ENCODE results near the gene ACSL1. TPM values are rescaled to one million over a fixed set of nuclear protein-coding genes. Genes with fewer than 3 reads are reported as not detected.

The ACSL1 gene
- total RNA-seq, 1 donor = 26.2 TPM

DNA sequence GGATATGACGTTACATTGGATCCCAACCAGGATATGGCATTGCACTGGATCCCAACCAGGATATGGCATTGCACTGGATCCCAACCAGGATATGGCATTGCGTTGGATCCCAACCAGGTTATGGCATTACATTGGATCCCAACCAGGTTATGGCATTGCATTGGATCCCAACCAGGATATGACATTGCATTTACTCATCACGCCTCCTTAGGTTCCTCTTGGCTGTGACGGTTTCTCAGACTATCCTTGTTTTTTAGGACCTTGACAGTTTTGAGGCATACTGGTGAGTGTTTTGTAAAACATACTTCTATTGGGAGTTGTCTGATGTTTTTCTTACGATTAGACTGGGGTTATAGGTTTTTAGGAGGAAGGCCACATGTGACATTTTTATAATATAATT lies 5.4 kb upstream of the ACSL1 start:
- no peak for DNase-seq (ENCODE audit: low read depth)
- TF ChIP-seq, protein P1, sequence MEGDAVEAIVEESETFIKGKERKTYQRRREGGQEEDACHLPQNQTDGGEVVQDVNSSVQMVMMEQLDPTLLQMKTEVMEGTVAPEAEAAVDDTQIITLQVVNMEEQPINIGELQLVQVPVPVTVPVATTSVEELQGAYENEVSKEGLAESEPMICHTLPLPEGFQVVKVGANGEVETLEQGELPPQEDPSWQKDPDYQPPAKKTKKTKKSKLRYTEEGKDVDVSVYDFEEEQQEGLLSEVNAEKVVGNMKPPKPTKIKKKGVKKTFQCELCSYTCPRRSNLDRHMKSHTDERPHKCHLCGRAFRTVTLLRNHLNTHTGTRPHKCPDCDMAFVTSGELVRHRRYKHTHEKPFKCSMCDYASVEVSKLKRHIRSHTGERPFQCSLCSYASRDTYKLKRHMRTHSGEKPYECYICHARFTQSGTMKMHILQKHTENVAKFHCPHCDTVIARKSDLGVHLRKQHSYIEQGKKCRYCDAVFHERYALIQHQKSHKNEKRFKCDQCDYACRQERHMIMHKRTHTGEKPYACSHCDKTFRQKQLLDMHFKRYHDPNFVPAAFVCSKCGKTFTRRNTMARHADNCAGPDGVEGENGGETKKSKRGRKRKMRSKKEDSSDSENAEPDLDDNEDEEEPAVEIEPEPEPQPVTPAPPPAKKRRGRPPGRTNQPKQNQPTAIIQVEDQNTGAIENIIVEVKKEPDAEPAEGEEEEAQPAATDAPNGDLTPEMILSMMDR (IDR thresholded peaks at IDR 0.05; ENCODE audit: insufficient read depth, low read length) = no peak
- no peak overlapping the region for H3K4me3 ChIP-seq (ENCODE audit: low read depth, low read length)

DNA sequence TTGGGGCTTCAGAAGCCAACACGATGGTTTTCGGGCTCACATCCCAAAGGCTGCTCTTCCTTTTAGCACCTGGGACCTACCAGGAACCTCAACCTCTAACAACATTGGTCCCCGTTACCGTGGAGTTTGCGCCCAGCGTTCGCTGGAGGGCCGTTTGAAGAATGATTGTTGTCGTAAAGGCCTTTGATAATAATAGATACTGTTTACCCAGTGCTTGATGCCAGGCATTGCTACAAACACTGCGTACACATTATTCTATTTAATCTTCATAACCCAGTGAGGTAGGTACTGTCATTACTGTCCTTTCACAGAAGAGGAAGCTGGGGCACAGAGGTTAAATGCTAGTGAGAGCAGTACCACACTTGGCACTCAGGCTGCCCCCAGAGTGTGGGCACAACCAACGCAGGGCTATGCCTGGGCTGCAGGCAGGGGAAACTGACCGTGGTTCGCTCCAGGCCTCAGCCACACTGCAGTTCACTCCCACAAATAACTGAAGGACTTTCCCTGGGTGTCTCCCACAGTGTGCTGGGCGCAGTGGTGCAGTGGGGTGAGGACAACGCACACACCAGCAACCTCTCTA lies 1.0 kb upstream of the ACSL1 start:
- TF ChIP-seq, protein P1 (IDR thresholded peaks at IDR 0.05; ENCODE audit: insufficient read depth, low read length) = no peak
- DNase-seq (ENCODE audit: low read depth) = no peak
- H3K4me3 ChIP-seq (ENCODE audit: low read depth, low read length) = peak overlapping the region; percentile 68

DNA sequence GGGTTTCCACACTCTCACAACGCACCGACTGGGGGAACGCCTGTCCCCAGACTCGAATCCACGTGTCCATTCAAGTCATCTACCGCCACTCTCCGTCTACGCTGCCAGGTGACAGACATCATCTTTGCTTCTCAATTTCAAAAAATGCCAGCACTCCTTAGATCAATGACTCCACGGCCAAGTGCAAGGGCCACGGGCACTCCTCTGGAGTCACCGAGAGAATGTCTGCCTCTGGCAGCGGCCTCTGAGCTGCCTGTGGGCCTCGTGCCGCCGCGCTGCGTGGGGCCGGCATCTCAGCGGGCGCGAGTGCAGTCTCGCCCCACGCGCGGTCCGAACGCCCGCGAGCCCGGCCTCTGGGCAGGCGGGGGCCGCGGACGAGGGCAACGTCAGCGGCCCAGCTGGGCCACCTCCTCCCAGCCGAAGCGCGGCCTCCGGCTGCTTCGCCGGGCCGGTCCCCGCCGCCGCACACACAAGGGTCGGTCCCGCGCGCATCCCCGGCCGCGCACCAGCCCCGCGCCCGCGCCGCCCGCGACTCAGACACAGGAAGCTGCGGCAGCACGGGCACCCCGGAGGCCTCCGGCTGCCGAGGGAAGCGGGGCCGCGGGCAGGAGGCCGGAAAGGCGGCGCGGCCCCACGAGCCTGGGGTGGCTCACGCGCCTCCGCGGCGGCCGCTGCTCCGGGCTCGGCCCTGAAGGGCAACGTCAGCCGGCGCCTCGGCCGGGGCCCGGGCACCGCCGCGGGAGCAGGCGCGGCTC lies 450 bp downstream of the ACSL1 start:
- H3K4me3 ChIP-seq (ENCODE audit: low read depth, low read length) = peak overlapping the region; percentile 81
- TF ChIP-seq, protein P1 (IDR thresholded peaks at IDR 0.05; ENCODE audit: insufficient read depth, low read length) = no peak
- DNase-seq (ENCODE audit: low read depth) = peak; percentile 22

DNA sequence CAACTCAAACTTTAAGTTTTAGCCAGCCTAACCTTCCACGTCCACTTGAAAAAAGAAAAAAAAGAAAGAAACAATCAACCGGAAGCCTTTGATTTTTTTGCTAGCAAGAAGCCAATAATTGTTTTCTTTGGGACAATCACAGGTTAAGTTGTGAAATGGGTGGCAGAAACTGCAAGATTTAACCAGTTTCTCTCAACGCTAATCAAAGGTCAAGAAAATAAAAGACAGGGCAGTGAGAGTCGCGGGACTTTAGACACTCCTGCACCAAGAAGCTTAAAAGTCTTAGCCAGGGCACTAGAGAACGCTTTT lies 1.0 kb downstream of the ACSL1 start:
- H3K4me3 ChIP-seq (ENCODE audit: low read depth, low read length) = peak overlapping the region; percentile 81
- DNase-seq (ENCODE audit: low read depth) = peak; percentile 22
- TF ChIP-seq, protein P1 (IDR thresholded peaks at IDR 0.05; ENCODE audit: insufficient read depth, low read length) = no peak

DNA sequence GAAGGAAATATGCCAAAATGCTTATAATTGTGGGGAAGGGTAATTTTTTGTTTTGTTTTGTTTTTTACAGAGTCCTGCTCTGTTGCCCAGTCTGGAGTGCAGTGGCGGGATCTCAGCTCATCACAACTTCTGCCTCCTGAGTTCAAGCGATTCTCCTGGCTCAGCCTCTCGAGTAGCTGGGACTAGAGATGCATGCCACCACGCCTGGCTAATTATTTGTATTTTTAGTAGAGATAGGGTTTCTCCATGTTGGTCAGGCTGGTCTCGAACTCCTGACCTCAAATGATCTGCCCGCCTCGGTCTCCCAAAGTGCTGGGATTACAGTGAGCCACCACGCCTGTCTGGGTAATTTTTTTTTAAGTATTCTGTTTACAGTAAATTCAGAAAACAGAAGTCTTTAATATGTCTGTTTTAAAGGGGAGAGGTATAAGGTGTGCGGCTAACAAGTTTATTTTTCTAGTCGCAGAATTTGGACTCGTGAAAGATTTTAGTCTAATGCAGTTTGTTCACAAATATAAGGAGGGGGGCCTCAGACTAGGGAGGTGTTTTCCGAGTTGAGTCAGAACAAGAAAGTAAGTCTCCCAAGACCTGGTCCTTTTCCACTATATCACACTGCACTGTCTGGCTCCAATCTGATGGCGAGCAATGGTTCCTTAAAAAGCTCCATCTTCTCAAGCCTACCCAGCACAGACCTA lies 1.5 kb downstream of the ACSL1 start:
- peak; percentile 39 for DNase-seq (ENCODE audit: low read depth)
- H3K4me3 ChIP-seq (ENCODE audit: low read depth, low read length) = peak overlapping the region; percentile 81
- TF ChIP-seq, protein P1 (IDR thresholded peaks at IDR 0.05; ENCODE audit: insufficient read depth, low read length) = no peak

DNA sequence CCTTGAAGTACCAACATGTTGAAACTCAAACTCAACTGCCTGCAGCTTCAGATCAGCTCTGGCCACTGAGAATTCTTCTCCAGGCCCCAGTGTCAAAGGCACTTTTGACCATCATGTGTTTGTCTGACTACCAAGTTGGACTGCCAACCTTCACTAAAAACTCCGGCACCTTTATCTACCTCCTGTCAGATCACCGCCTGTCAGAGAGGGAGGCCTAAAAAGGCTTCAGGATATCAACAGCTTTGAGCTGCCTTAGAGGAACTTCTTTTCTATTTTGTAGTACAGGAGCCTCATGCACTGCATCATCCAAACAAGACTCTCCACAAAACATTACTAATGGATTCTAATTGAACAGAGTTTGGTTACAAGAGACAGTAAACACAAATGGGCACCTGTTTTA lies 2.8 kb downstream of the ACSL1 start:
- no peak overlapping the region for H3K4me3 ChIP-seq (ENCODE audit: low read depth, low read length)
- no peak for DNase-seq (ENCODE audit: low read depth)
- TF ChIP-seq, protein P1 (IDR thresholded peaks at IDR 0.05; ENCODE audit: insufficient read depth, low read length) = no peak

Data from fibroblast of the aortic adventitia (primary cell).